ENCODE data around the gene BMP10. TPM values are rescaled to one million over a fixed set of nuclear protein-coding genes. Genes with fewer than 3 reads are reported as not detected.

The BMP10 gene, protein sequence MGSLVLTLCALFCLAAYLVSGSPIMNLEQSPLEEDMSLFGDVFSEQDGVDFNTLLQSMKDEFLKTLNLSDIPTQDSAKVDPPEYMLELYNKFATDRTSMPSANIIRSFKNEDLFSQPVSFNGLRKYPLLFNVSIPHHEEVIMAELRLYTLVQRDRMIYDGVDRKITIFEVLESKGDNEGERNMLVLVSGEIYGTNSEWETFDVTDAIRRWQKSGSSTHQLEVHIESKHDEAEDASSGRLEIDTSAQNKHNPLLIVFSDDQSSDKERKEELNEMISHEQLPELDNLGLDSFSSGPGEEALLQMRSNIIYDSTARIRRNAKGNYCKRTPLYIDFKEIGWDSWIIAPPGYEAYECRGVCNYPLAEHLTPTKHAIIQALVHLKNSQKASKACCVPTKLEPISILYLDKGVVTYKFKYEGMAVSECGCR
- total RNA-seq (ENCODE audit: low replicate concordance): not detected in 2 replicates

- no peak for DNase-seq (ENCODE audit: low read depth)
- H3K4me3 ChIP-seq (ENCODE audit: low read depth, low read length): no peak within 1 kb of the TSS
- TF ChIP-seq, protein P1, sequence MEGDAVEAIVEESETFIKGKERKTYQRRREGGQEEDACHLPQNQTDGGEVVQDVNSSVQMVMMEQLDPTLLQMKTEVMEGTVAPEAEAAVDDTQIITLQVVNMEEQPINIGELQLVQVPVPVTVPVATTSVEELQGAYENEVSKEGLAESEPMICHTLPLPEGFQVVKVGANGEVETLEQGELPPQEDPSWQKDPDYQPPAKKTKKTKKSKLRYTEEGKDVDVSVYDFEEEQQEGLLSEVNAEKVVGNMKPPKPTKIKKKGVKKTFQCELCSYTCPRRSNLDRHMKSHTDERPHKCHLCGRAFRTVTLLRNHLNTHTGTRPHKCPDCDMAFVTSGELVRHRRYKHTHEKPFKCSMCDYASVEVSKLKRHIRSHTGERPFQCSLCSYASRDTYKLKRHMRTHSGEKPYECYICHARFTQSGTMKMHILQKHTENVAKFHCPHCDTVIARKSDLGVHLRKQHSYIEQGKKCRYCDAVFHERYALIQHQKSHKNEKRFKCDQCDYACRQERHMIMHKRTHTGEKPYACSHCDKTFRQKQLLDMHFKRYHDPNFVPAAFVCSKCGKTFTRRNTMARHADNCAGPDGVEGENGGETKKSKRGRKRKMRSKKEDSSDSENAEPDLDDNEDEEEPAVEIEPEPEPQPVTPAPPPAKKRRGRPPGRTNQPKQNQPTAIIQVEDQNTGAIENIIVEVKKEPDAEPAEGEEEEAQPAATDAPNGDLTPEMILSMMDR (IDR thresholded peaks at IDR 0.05; ENCODE audit: insufficient read depth, low read length): no peak
Measured at GRCh38 chr2:68871159-68871764, at the start of gene BMP10. Gene BMP10 (minus strand): TSS chr2:68871397. CDS start chr2:68871358, 39 bp downstream.

GRCh38 chr2:68920481-68921170 lies 49.4 kb upstream of the BMP10 start:
- no peak overlapping the region for H3K4me3 ChIP-seq (ENCODE audit: low read depth, low read length)
- TF ChIP-seq, protein P1 (IDR thresholded peaks at IDR 0.05; ENCODE audit: insufficient read depth, low read length): no peak
- DNase-seq (ENCODE audit: low read depth): no peak

GRCh38 chr2:68918497-68918896 lies 47.3 kb upstream of the BMP10 start:
- TF ChIP-seq, protein P1 (IDR thresholded peaks at IDR 0.05; ENCODE audit: insufficient read depth, low read length): no peak
- peak; percentile 65 for DNase-seq (ENCODE audit: low read depth)
- no peak overlapping the region for H3K4me3 ChIP-seq (ENCODE audit: low read depth, low read length)

DNA sequence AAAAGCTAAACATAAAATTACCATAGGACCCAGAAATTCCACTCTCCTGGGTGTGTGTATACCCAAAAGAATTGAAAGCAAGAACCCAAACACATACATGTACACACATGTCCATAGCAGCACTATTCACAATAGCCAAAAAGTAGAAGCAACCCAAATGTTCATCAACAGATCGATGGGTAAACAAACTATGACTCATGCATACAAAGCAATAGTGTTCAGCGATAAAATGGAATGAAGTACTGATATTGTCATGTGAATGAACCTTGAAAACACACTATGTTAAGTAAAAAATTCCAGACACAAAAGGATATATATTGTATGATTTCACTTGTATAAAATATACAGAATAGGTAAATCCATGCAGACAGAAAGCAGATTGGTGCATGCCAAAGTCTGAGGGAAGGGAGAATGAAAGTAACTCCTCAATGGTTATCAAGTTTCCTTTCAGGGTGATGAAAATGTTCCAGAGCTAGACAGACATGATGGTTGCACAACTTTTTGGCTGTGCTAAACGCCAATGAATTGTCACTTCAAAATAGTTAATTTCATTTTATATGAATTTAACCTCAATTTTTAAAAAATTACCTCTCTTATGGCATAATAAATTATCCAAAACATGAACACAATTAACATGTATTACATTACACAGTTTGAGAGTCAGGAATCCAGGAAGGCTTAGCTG lies 46.0 kb upstream of the BMP10 start:
- no peak overlapping the region for H3K4me3 ChIP-seq (ENCODE audit: low read depth, low read length)
- TF ChIP-seq, protein P1 (IDR thresholded peaks at IDR 0.05; ENCODE audit: insufficient read depth, low read length): no peak
- DNase-seq (ENCODE audit: low read depth): peak; percentile 25

DNA sequence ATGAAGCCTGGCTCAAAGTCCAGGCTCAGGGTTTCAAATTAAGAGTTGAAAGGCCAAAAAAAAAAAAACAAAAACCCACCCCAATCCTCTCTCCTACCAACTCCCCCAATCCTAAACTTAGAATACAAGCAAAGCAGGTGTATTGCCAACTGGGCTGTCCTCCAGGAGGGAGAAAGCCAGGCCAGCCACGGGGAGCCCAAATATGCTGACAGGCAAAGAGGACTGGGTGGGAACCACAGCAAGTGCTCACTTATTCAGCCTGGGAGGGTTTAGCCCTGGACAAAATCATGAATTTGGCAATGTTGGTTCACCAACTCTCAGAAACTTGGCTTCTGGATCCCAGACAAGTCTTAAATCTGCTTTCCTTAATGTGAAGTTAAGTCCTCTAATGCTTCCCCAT lies 45.0 kb upstream of the BMP10 start:
- TF ChIP-seq, protein P1 (IDR thresholded peaks at IDR 0.05; ENCODE audit: insufficient read depth, low read length): no peak
- no peak overlapping the region for H3K4me3 ChIP-seq (ENCODE audit: low read depth, low read length)
- peak; percentile 39 for DNase-seq (ENCODE audit: low read depth)

GRCh38 chr2:68915393-68915792 lies 44.2 kb upstream of the BMP10 start:
- DNase-seq (ENCODE audit: low read depth): no peak
- TF ChIP-seq, protein P1 (IDR thresholded peaks at IDR 0.05; ENCODE audit: insufficient read depth, low read length): no peak
- H3K4me3 ChIP-seq (ENCODE audit: low read depth, low read length): no peak overlapping the region

Measured in fibroblast of the aortic adventitia (primary cell).